ENCODE results near the gene CYTH2.

The CYTH2 gene

DNA sequence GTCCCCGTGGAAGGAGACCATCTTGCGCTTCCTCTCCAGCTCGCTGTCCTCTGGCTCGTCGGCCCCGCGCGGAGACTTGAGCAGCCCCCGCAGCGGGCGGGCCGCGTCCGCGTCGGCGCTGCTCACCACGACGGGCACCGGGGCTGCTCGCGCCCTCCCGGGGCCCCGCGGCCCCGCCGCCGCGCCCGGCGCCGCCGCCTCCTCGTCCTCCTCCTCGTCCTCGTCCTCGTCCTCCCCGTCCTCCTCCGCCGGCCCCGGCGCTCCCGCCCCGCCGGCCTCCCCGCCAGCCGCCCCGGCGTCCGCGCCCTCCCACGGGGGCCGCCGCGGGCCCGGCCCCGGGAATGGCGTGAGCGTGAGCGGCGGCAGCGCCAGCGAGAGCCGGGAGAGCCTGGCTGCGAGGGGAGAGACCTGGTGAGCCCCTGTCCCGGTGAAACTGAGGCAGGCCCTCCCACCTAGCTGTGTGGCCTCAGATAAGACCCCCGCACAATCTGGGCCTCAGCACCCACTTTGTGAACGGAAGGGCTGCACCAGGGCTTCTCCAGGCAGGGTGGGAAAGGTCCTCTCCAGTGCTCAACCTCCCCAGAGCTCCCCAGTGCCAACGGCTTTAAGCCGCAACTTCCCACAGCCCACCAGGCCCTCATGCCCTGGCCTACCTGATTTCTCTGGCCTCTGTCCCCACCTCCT lies 24.7 kb downstream of the CYTH2 start:
- DNase-seq (ENCODE audit: low spot score) = no peak

GRCh38 chr19:48495396-48495795 lies 26.2 kb downstream of the CYTH2 start:
- no peak for DNase-seq (ENCODE audit: low spot score)

GRCh38 chr19:48496959-48497727 lies 28.0 kb downstream of the CYTH2 start:
- no peak for DNase-seq (ENCODE audit: low spot score)

GRCh38 chr19:48497728-48498594 lies 28.8 kb downstream of the CYTH2 start:
- DNase-seq (ENCODE audit: low spot score) = no peak

- DNase-seq (ENCODE audit: low spot score) = no peak
Measured at GRCh38 chr19:48498595-48499311, 29.6 kb downstream of the CYTH2 start.

- no peak for DNase-seq (ENCODE audit: low spot score)
Measured at GRCh38 chr19:48499316-48500090, 30.3 kb downstream of the CYTH2 start.

DNA sequence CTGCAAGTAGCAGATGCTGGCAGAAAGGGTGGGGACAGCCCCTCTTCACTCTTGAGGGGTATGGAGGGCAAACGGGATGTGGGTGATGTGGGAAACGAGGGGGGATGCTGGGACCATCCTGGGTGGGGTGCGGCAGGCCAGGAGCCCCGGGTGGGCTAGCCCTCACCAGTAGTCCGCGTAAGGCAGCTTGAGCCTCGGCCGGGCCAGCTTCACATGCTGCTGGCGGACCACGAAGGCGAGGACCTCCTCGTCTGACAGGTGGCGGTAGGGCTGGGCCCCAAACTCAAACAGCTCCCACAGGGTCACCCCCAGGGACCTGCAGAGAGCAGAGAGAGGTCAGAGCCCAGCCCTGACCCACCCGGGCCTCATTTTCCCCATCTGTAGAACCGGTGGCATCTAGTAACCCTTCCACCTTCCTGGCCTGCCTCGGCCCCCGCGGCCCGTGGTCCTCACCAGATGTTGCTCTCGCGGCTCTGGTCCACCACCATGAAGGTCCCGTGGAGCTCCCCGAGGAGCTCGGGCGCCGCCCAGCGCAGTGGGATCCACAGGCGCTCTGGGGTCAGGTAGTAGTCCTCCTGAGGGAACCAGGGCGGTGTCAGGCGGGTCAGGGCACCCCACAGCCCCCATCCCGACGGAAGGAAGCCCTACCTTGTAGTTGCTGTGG lies 31.8 kb downstream of the CYTH2 start:
- no peak for DNase-seq (ENCODE audit: low spot score)

DNA sequence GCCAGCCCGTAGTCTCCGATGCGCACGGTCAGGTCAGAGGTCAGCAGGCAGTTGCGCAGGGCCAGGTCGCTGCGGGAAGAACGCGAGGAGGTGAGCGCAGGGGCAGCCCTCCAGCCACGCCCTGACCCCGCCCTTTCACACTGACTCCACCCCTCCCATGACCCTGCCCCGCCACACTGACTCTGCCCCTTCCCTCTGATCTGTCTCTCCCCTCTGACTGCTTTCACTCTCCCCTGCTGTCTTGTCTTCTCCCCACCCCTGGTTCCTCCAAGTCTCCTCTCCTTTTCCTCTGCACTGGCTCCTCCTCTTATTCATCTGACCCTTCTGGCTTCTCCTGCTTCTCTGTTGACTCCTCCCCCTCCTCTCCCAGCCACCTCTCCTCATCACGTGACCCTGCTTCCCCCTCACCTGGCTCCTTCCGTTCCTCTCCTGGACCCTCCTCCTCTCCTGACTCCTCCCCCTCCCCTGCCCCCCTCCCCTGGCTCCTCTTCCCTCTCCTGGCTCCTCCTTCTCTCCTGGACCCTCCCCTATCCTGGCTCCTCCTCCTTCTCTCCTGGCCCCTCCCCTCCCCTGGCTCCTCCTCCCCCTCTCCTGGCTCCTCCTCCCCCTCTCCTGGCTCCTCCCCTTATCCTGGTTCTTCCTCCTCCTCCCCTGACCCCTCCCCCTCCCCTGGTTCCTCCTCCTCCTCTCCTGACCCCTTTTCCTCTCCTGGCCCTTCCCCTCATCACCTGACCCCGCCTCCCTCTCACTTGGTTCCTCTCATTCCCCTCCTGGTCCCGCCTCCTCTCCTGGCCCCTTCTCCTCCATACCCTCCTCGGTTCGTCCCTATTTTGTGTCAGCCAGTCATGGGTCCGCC lies 32.6 kb downstream of the CYTH2 start:
- DNase-seq (ENCODE audit: low spot score) = peak; percentile 96

DNA sequence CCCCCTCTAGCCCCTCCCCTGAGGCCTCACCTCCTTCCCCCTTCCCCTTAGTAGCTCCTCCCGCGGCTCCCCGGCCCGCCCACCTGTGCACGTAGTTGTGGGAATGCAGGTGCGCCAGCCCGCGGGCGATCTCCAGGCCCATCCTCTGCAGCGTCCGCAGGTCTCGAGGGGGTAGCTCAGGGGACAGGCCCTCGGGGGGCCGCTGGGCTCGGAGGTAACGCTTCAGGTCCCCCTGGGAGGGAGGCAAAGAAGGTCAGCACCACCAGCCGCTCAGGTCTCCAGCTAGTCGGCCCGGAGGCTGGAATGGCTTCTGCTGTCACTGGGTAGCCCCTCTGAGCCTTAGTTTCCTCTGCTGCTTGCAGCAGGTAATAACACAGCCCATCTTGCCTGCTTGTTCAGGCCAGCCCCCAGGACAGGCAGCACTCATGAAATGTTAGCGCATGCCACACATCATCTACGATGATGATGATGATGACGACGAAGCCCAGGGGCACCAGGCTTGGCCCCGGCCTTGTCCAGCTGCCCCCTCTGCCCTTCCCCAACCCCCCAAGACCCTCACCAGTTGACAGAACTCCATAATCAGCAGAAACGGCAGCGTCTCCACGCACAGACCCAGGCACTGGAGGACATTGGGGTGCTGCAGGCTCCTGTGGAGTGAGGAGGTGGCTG lies 33.3 kb downstream of the CYTH2 start:
- no peak for DNase-seq (ENCODE audit: low spot score)

DNA sequence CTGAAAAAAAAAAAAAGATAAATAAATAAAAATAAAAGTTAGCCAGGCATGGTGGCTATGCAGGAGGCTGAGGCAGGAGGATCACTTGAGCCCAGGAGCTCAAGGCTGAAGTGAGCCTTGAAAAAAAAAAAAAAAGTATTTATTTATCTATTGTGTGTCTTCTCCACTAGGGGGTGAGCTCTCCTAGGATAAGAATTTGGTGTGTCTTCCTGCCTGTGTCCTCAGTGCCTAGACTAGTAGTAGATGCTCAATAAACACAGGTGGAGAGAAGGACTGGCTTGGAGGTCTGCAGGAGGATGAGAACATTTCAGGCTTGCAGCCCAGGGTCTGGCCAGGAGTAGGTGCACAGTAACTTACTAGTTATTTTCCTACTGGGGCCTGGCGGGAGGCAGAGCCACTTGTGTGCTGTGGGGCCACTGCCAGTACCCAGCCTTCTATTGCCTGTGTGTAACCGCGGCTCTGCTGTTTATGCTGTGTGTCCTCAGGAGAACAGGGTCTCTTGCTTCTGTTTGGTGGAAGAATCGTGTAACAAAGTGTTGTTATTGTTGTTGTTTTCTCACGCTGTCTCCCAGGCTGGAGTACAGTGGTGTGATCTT lies 37.1 kb downstream of the CYTH2 start:
- peak; percentile 82 for DNase-seq (ENCODE audit: low spot score)

GRCh38 chr19:48507911-48508439 lies 38.8 kb downstream of the CYTH2 start:
- no peak for DNase-seq (ENCODE audit: low spot score)

DNA sequence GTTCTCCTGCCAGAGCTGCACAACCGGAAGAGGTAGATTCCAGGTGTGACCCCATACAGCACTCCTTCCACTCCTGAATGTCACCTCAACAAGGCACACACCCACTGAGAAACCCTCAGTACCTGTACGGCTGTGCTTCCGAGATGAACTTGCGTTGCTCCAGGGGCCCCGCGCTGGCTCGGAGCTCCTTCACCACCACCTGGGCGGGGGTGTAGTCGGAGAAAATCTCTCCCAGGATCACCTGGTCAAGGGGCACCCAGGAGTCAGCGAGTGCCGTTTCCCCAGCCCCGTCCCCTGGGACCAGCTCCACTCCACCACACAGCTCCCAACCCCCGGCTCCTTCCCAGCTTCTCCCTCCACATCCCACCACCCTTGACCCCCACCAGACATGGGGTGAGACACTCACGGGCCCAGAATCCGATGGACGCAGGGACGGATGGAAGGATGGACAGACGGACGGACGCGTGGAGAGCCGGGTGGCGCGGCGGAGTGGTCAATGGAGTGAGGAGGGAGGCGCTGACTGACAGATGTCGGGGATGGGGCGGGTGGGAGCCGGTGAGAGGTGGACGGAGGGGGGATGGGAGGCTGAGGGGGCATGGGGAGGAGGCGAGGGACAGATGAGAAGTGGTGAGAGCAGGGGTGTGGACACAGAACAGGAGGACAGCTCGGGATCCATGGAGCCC lies 39.7 kb downstream of the CYTH2 start:
- no peak for DNase-seq (ENCODE audit: low spot score)

- no peak for DNase-seq (ENCODE audit: low spot score)
Measured at GRCh38 chr19:48509467-48510194, 40.5 kb downstream of the CYTH2 start.

DNA sequence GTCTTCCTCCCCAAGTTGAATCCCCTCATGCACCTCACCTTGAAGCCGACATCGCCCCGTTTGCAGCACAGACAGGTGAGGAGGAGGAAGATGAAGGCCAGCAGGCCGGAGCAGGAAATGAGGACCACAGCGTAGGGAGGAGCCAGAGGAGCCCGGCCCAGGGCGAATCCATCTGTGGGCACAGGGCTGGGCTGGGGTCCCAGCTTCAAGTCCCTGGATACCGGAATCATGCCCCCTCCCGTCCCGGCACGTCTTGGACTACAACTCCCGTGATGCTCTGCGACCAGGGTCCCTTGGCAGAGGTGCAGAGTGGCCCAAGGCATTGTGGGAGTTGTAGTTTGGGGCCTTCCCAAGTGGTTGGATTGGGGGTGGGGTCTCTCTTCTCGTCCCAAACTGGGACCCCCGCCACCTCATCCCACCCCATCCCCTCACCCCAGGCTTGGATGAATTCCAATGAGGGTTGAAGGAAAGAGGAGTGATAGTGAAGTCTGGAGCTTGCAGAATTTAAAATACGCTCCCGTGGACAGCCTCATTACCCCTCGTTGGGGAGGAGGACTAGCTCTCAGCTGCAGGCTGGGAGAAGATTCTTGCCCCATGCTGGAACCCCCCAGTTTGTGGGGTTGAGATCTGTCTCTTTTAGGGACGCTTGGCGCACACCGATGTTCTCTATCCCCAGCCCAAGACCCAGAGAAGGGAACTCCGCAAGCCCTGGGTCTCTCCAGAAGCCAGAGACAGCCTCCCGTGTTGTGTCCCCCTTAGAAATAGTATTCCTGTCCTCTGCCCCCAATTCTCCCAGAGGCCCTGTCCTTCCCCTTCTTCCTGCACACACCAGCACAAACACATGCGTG lies 41.5 kb downstream of the CYTH2 start:
- peak; percentile 81 for DNase-seq (ENCODE audit: low spot score)

DNA sequence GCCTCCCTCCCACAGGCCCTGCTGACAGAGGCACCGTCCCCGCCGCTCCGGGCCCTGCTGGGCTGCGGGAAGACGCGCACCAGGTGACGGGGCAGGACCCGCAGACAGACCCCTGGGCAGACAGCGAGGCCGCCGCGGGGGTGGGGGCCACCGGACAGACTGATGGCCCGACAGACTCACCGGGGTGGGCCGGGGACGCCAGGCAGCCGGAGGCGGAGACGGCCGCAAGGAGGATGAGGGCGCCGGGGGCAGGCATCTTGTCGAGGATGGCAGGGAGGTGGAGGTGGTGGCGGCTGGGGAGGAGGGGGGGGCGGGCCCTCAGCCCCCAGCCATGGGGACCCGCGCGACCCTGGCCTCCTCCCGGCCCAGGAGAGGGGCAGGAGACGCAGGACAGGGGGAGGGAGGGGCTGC lies 42.2 kb downstream of the CYTH2 start:
- DNase-seq (ENCODE audit: low spot score) = no peak

DNA sequence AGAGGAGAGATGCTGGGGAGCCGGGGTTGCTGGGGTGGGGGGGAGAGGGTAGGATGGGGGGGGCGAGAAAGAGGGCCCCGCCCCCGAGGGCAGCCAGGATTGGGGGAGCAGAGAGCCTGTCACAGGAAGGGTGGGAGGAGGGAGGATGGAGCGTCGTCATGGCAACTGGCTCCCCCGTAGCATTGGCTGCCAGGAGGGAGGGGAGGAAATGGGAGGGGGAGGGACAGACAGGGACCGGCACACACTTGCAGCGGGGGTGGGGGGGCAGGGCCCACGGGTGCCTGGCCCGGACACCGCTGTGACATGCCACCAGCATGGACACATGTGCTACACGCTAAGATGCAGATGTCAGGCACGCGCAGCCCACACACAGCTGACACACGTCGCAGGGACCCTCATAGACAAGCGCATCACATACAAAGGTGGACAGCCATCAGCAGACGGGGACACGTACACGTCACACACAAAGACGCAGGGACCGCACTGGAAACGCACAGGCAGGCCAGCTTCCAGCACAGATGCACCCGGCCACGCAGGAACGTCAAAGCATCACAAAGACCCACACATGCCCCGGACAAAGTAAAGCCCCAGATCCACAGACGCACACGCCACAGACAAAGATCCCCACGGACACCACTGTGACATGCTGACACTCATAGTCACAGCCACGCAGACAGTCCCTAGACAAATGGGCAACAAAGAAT lies 42.8 kb downstream of the CYTH2 start, which contains the start of gene LMTK3:
TSS of gene LMTK3 (minus strand) at position 36 of the 704 bp plus-strand sequence. CDS start 259 bp downstream, outside the sequence.
- peak; percentile 66 for DNase-seq (ENCODE audit: low spot score)
